Tibial artery (tissue), 4 donors: ENCODE data around the gene MARCKS.

ENCODE experiments used
- DNase-seq, 2 donors: peaks; one replicate each; pipeline ENCODE4 v3.0.0-alpha.2; 2019
- H3K27ac ChIP-seq, 2 donors: fragments of 200-600 bp; sonication (generic) in 1 of 2; 1 replicate in 1 of 2; 2 replicates in 1 of 2; pipeline ENCODE4 v1.5.1; 2018 to 2019; ENCODE audit warnings: mild to moderate bottlenecking in 1 of 2
- H3K27me3 ChIP-seq, 2 donors: fragments of 200-600 bp; sonication (generic) in 1 of 2; one replicate each; pipeline versions ENCODE4 v1.5.1 to v1.6.0; 2016 to 2019
- H3K36me3 ChIP-seq, 3 donors: fragments of 200-600 bp; sonication (generic) in 2 of 3; one replicate each; pipeline ENCODE4 v1.5.1; 2016 to 2019; ENCODE audit warnings: mild to moderate bottlenecking in 2 of 3
- H3K4me1 ChIP-seq, 4 donors: fragments of 200-600 bp; sonication (generic) in 2 of 4; 1 replicate in 3 of 4; 2 replicates in 1 of 4; pipeline ENCODE4 v1.5.1; 2016 to 2019
- H3K4me3 ChIP-seq, 2 donors: fragments of 200-600 bp; sonication (generic) in 1 of 2; 1 replicate in 1 of 2; 2 replicates in 1 of 2; pipeline ENCODE4 v1.5.1; 2018 to 2019; ENCODE audit warnings: mild to moderate bottlenecking in 2 of 2
- H3K9me3 ChIP-seq, 3 donors: fragments of 200-600 bp; sonication (generic) in 1 of 3; one replicate each; pipeline ENCODE4 v1.5.1; 2016 to 2019
- intact Hi-C: fragments of 100-400 bp; cut with DNase I; formaldehyde crosslinking; loops from one replicate; pipeline ENCODE4 v1.15.0; 2023; ENCODE audit warnings: low total_unique reads
- TF ChIP-seq, protein P1 (sequence below), 2 experiments: fragments of 200-600 bp in 1 of 2; fragments of 450-650 bp in 1 of 2; IDR thresholded peaks; one replicate each; pipeline ENCODE4 v1.5.1; 2017 to 2019; ENCODE audit warnings: antibody characterized with exemption in 2 of 2, mild to moderate bottlenecking in 1 of 2, moderate library complexity in 1 of 2

MARCKS gene

GRCh38 chr6:113871975-113872374 lies 14.8 kb downstream of the MARCKS start:
- Histone ChIP-seq H3K36me3 (no peaks in the 10 kb centered on the region), H3K27me3 (no peaks in the 10 kb centered on the region), H3K9me3 (no peaks in the 10 kb centered on the region), H3K4me3 (no peak overlapping the region), H3K4me1 (no peaks in the 10 kb centered on the region), H3K27ac (no peak overlapping the region)
- TF ChIP-seq, protein P1, sequence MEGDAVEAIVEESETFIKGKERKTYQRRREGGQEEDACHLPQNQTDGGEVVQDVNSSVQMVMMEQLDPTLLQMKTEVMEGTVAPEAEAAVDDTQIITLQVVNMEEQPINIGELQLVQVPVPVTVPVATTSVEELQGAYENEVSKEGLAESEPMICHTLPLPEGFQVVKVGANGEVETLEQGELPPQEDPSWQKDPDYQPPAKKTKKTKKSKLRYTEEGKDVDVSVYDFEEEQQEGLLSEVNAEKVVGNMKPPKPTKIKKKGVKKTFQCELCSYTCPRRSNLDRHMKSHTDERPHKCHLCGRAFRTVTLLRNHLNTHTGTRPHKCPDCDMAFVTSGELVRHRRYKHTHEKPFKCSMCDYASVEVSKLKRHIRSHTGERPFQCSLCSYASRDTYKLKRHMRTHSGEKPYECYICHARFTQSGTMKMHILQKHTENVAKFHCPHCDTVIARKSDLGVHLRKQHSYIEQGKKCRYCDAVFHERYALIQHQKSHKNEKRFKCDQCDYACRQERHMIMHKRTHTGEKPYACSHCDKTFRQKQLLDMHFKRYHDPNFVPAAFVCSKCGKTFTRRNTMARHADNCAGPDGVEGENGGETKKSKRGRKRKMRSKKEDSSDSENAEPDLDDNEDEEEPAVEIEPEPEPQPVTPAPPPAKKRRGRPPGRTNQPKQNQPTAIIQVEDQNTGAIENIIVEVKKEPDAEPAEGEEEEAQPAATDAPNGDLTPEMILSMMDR (IDR thresholded peaks at IDR 0.05): no peak
- DNase-seq: no peak
- intact Hi-C loops: no loop called here

- no peaks in the 10 kb centered on the region for H3K36me3 ChIP-seq
- peak overlapping the region; percentile 6 to 26 for H3K4me3 ChIP-seq
- TF ChIP-seq, protein P1 (IDR thresholded peaks at IDR 0.05): no peak
- no peaks in the 10 kb centered on the region for H3K9me3 ChIP-seq
- peak overlapping the region in 1 of 2 donors; percentile 7 for H3K27ac ChIP-seq
- no peaks in the 10 kb centered on the region for H3K4me1 ChIP-seq
- intact Hi-C loops: no loop called here
- H3K27me3 ChIP-seq: no peaks in the 10 kb centered on the region
- peak; percentile 47 to 68 for DNase-seq
Observed at GRCh38 chr6:113873043-113873667, 16.0 kb downstream of the MARCKS start.

- Histone ChIP-seq H3K27ac (no peak overlapping the region), H3K9me3 (no peaks in the 10 kb centered on the region), H3K4me3 (no peak overlapping the region), H3K4me1 (peaks cover 0 to 11% (median 0%) of the 10 kb centered on the region in 4 donors), H3K36me3 (no peaks in the 10 kb centered on the region), H3K27me3 (no peaks in the 10 kb centered on the region)
- intact Hi-C loops: no loop called here
- TF ChIP-seq, protein P1 (IDR thresholded peaks at IDR 0.05): no peak
- no peak for DNase-seq
Observed at GRCh38 chr6:113875470-113875869, 18.3 kb downstream of the MARCKS start.

DNA sequence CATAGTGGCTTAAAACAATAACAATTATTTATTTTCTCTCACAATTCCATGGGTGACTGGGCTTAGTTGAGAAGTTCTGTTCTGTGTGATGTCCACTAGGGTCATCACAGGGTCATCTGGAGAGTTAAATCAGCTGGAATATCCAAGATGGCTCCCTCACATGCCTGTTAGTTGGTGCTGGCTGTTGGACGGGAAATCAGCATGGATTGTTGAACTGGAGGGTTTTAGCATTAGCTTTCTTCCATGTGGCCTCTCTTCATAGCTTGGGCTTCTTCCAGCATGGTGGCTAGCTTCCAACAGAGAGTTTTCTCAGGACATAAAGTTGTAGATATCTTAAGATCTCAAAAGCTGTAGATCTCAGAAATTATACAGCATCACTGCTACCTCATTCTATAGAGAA lies 19.6 kb downstream of the MARCKS start:
- no peak overlapping the region for H3K27ac ChIP-seq
- no peaks in the 10 kb centered on the region for H3K9me3 ChIP-seq
- TF ChIP-seq, protein P1 (IDR thresholded peaks at IDR 0.05): no peak
- no peaks in the 10 kb centered on the region for H3K27me3 ChIP-seq
- intact Hi-C loops: no loop called here
- DNase-seq: no peak
- no peak overlapping the region for H3K4me3 ChIP-seq
- H3K4me1 ChIP-seq: peaks cover 0 to 11% (median 0%) of the 10 kb centered on the region in 4 donors
- H3K36me3 ChIP-seq: no peaks in the 10 kb centered on the region

- Histone ChIP-seq H3K4me1 (peaks cover 0 to 11% (median 0%) of the 10 kb centered on the region in 4 donors), H3K4me3 (no peak overlapping the region), H3K36me3 (no peaks in the 10 kb centered on the region), H3K27me3 (no peaks in the 10 kb centered on the region), H3K9me3 (no peaks in the 10 kb centered on the region), H3K27ac (no peak overlapping the region)
- peak in 1 of 2 donors; percentile 39 for DNase-seq
- TF ChIP-seq, protein P1 (IDR thresholded peaks at IDR 0.05): peak; percentile 45 to 61
- intact Hi-C loops: no loop called here
Observed at GRCh38 chr6:113879186-113880096, 22.3 kb downstream of the MARCKS start.
